Heart left ventricle (tissue), 16 donors: ENCODE measurements around the gene OR8A1. TPM values are rescaled to one million over a fixed set of nuclear protein-coding genes. Genes with fewer than 3 reads are reported as not detected.
A peak's percentile ranks its signal among the peaks of the same experiment; 100 is the strongest.
"Not testable (repeated sequence)": the region's sequence is repeated elsewhere in the genome, so short reads cannot be mapped to it uniquely, and the experiment has no call there.

Source experiments
- ATAC-seq, 4 donors: fragments of 200-7000 bp; cut with Tn5 transposase; one replicate each; pipeline ENCODE4 v1.9.1; 2020 to 2022; ENCODE audit warnings: moderate library complexity in 4 of 4, mild to moderate bottlenecking in 3 of 4, moderate number of reproducible peaks in 1 of 4
- DNase-seq, 5 donors: peaks; one replicate each; pipeline ENCODE4 v3.0.0-alpha.2; 2020
- H3K27ac ChIP-seq, 12 donors: fragments of 200-600 bp; sonication (generic) in 4 of 12; one replicate each; pipeline versions ENCODE4 v1.5.0 to v1.8.0; 2016 to 2022; ENCODE audit warnings: mild to moderate bottlenecking in 2 of 12
- H3K27me3 ChIP-seq, 9 donors: fragments of 200-600 bp; sonication (generic) in 2 of 9; one replicate each; pipeline versions ENCODE4 v1.5.1 to v1.8.0; 2016 to 2022; ENCODE audit warnings: mild to moderate bottlenecking in 3 of 9
- H3K36me3 ChIP-seq, 9 donors: fragments of 200-600 bp; sonication (generic) in 2 of 9; one replicate each; pipeline versions ENCODE4 v1.5.0 to v1.8.0; 2018 to 2022; ENCODE audit warnings: mild to moderate bottlenecking in 2 of 9
- H3K4me1 ChIP-seq, 12 donors: fragments of 200-600 bp; sonication (generic) in 4 of 12; one replicate each; pipeline versions ENCODE4 v1.5.0 to v1.8.0; 2016 to 2022; ENCODE audit warnings: mild to moderate bottlenecking in 3 of 12
- H3K4me3 ChIP-seq, 12 donors: fragments of 200-600 bp; sonication (generic) in 4 of 12; one replicate each; pipeline versions ENCODE4 v1.5.0 to v1.8.0; 2017 to 2022; ENCODE audit warnings: mild to moderate bottlenecking in 9 of 12, moderate library complexity in 4 of 12
- H3K9me3 ChIP-seq, 12 donors: fragments of 200-600 bp; sonication (generic) in 4 of 12; one replicate each; pipeline versions ENCODE4 v1.5.0 to v1.8.0; 2016 to 2022; ENCODE audit warnings: mild to moderate bottlenecking in 1 of 12
- POLR2A ChIP-seq, 2 donors: fragments of 450-650 bp; IDR thresholded peaks; one replicate each; pipeline ENCODE4 v1.6.1; 2017; ENCODE audit warnings: antibody characterized with exemption in 2 of 2, mild to moderate bottlenecking in 2 of 2, moderate library complexity in 2 of 2
- WGBS, 4 donors: extraction: QIAGEN DNeasy Blood & Tissue Kit in 2 of 4; methylation state at CpG; one replicate each; pipeline versions ENCODE4 v1.1.5 to v1.1.7; 2013 to 2018; 5-methylcytosine and 5-hydroxymethylcytosine counted together
- intact Hi-C, 10 donors: fragments of 100-400 bp; cut with DNase I; formaldehyde crosslinking; loops; one replicate each; pipeline versions ENCODE4 v1.11.1 to v1.14.2; 2022
- polyA plus RNA-seq, 2 donors: library from polyadenylated mRNA; stranded (reverse); fragments of 200-250 nt; gene quantifications; one replicate each; pipeline ENCODE4 v1.2.3, GENCODE V29; 2013
- total RNA-seq, 9 donors: library from RNA; depleted of rRNA in 2 of 9; stranded (reverse); fragments of >200 nt in 2 of 9; fragmentation: NEBNext Ultra II Directional in 3 of 9; extraction: Animal tissue kit (Norgen Biotek cat#: 25700) in 3 of 9; gene quantifications; one replicate each; pipeline versions ENCODE4 v1.1.0 to v1.2.4, GENCODE V29; 2016 to 2023
- TF ChIP-seq, protein P1 (sequence below), 12 donors: fragments of 200-600 bp; sonication (generic) in 4 of 12; IDR thresholded peaks; one replicate each; pipeline versions ENCODE4 v1.5.0 to v1.8.0; 2018 to 2022; ENCODE audit warnings: antibody characterized with exemption in 12 of 12, mild to moderate bottlenecking in 5 of 12
- donor health status: ischemic (EF 13 %, LVEDD 7.1; RV severe dilation, severe dysfunction).
- donor health status: healthy with polysubstance abuse.
- donor health status: DM: no; HTN: yes; CAD: no.
- donor health status: DM: no; HTN: no; CAD: no.
- donor health status: ischemic (EF 25% LVEDD 6.9; RV normal size, moderate dysfunction).
- donor health status: ischemic (EF 25% LVEDD 5.7; RV mildly dilated, moderate dysfunction).
- donor health status: healthy.
- donor health status: DM: yes; HTN: yes; CAD: no.
- donor health status: ischemic (EF 35%, LVEDD 5.7; RV mildly dilated, moderate dysfunction).
- donor health status: nonischemic (EF 11% LVEDD 7.7; RV severe dilation, severe dysfunction).
- donor health status: DM: yes; HTN: yes; CAD: no.
- donor health status: PGD.
- donor health status: ischemic (EF 29% LVEDD 5.4; RV normal size, mild dysfunction).
- donor health status: nonischemic (EF 23%, LVEDD 6.1; RV moderate dilation, normal function).

OR8A1 gene
- total and polyA plus RNA-seq, 11 donors, result not detected

DNA sequence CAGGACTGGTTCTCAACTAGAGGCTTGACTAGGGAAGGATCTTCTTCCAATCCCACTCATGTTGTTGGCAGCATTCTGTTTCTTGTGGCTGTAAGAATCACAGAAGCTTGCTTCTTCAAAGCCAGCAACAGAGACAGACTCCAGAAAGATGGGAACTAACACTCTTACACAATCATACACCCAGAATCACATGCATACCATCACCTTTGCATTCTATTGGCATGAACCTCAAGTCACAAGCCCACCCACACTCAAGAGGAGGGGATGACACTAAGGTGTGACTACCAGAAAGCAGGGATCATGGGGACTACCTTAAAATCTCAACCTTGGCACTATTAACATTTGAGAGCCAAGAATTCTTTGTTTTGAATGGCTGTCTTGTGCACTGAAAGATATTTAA lies 27.8 kb downstream of the OR8A1 start:
- DNase-seq, result no peak
- Histone ChIP-seq H3K4me1 (no peaks in the 10 kb centered on the region), H3K36me3 (no peaks in the 10 kb centered on the region), H3K27me3 (peaks cover 0 to 20% (median 0%) of the 10 kb centered on the region in 9 donors), H3K9me3 (peaks cover 0 to 4% (median 0%) of the 10 kb centered on the region in 12 donors), H3K4me3 (no peak overlapping the region), H3K27ac (no peak overlapping the region)
- ATAC-seq, result no peak
- intact Hi-C loops, result no loop called here
- TF ChIP-seq, protein P1, sequence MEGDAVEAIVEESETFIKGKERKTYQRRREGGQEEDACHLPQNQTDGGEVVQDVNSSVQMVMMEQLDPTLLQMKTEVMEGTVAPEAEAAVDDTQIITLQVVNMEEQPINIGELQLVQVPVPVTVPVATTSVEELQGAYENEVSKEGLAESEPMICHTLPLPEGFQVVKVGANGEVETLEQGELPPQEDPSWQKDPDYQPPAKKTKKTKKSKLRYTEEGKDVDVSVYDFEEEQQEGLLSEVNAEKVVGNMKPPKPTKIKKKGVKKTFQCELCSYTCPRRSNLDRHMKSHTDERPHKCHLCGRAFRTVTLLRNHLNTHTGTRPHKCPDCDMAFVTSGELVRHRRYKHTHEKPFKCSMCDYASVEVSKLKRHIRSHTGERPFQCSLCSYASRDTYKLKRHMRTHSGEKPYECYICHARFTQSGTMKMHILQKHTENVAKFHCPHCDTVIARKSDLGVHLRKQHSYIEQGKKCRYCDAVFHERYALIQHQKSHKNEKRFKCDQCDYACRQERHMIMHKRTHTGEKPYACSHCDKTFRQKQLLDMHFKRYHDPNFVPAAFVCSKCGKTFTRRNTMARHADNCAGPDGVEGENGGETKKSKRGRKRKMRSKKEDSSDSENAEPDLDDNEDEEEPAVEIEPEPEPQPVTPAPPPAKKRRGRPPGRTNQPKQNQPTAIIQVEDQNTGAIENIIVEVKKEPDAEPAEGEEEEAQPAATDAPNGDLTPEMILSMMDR (IDR thresholded peaks at IDR 0.05), result no peak
- no peak for TF ChIP-seq POLR2A (IDR thresholded peaks at IDR 0.05)

DNA sequence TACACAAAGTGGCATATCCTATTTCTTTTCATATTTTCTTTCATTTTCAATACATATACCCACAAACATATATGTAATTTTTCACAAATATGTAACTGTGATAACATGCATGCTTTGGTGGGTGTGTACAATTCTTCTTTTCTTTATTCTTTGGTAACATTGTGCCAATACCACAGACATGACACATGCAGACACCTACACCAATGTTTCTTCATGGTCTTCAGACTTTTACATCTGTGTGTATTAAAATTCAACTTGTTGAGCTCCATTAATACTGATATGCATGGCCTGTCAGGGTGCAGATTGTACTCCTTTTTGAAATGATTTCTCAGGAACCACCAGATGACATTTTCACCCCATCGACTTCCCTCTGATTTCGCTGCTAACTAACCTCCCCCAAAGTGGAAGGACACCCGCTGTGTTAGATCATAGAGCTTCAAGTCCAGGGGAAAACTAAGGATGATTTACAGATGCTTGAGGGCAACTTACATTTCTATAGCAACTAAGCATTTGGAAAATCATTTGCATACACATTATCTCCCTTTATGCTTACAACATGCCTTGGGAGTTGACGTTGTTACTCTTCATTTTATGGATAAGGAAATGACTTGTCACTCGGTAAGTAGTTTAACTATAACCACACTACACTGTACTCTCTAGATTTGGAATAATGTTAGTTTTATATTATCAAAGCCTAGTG lies 31.0 kb downstream of the OR8A1 start:
- DNase-seq (no peak), ATAC-seq (no peak)
- H3K27ac ChIP-seq, result no peak overlapping the region
- TF ChIP-seq POLR2A (IDR thresholded peaks at IDR 0.05), result no peak
- TF ChIP-seq, protein P1 (IDR thresholded peaks at IDR 0.05), result no peak
- no peak overlapping the region for H3K4me3 ChIP-seq
- H3K27me3 ChIP-seq, result peaks cover 0 to 14% (median 0%) of the 10 kb centered on the region in 9 donors
- WGBS, 4 donors, result 46 to 59% (median 55%) methylated on average over 5 of the region's 5 CpGs
- no peaks in the 10 kb centered on the region for H3K4me1 ChIP-seq
- peaks cover 0 to 4% (median 0%) of the 10 kb centered on the region in 12 donors for H3K9me3 ChIP-seq
- no peaks in the 10 kb centered on the region for H3K36me3 ChIP-seq
- intact Hi-C loops, result no loop called here

DNA sequence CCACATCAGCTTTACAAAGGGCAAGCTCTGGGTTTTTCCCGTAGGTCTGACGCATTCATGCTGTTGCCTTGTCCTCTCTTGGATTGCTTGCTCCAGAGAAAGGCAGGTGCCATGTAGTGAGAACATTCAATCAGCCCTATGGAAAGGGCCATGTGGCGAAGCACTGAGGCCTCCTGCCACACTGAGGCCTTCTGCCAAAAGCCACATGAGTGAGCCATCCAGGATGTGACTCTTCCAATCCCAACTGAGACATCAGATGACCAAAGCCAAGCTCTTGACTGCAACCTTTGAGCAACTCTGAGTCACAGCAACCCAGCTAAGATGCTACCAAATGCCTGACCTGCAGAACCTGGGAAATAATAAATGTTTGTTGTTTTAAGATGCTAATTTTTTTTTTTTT lies 32.4 kb downstream of the OR8A1 start:
- DNase-seq, result no peak
- 73 to 92% (median 88%) methylated on average over 3 of the region's 3 CpGs for WGBS, 4 donors
- H3K27ac ChIP-seq, result no peak overlapping the region
- no peaks in the 10 kb centered on the region for H3K4me1 ChIP-seq
- no peak for ATAC-seq
- peaks cover 0 to 8% (median 0%) of the 10 kb centered on the region in 9 donors for H3K27me3 ChIP-seq
- intact Hi-C loops, result no loop called here
- H3K36me3 ChIP-seq, result no peaks in the 10 kb centered on the region
- peaks cover 0 to 4% (median 0%) of the 10 kb centered on the region in 12 donors for H3K9me3 ChIP-seq
- no peak overlapping the region for H3K4me3 ChIP-seq
- TF ChIP-seq, protein P1 (IDR thresholded peaks at IDR 0.05), result no peak
- TF ChIP-seq POLR2A (IDR thresholded peaks at IDR 0.05), result no peak

DNA sequence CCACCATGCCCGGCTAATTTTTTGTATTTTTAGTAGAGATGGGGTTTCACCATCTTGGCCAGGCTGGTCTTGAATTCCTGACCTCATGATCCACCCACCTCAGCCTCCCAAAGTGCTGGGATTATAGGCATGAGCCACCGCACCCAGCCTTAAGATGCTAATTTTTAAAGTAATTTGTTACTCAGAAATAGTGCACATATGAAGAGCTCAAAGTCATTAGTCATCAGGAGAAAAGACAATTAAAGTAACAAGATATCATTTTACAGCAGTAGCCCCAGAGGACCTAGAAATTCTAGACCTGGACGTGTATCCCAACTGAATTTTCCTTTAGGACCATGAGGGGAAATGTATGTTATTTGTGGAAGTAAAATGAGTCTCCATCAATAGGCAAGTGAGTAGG lies 32.9 kb downstream of the OR8A1 start:
- H3K27me3 ChIP-seq, H3K36me3 ChIP-seq, intact Hi-C loops, DNase-seq, H3K4me1 ChIP-seq, H3K4me3 ChIP-seq, ATAC-seq, H3K9me3 ChIP-seq, H3K27ac ChIP-seq: not testable (repeated sequence)
- WGBS, 4 donors, result 73 to 81% (median 76%) methylated on average over 3 of the region's 3 CpGs

DNA sequence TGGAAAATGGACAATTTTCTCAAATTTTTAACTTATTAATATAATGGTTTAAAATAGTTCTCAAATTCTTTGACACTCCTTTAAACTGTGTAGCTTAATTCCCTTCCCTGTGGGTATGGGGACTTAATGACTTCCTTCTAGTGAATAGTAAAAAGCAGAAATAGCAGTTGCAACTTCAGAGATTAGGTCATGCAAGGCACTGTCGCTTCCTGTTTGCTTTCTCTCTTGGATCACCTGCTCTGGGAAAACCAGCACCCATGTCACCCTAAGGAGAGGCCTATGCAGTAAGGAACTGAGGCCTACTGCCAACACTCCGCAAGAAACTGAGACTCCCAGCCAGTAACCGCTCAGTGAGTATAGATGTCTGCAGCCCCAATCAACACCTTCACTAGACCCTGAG lies 35.9 kb downstream of the OR8A1 start:
- H3K9me3 ChIP-seq, result no peaks in the 10 kb centered on the region
- 65 to 78% (median 67%) methylated on average over 3 of the region's 3 CpGs for WGBS, 4 donors
- H3K4me3 ChIP-seq, result no peak overlapping the region
- intact Hi-C loops, result no loop called here
- DNase-seq (no peak), ATAC-seq (peak in 2 of 4 donors; percentile 36 to 39)
- no peak for TF ChIP-seq POLR2A (IDR thresholded peaks at IDR 0.05)
- TF ChIP-seq, protein P1 (IDR thresholded peaks at IDR 0.05), result no peak
- H3K27me3 ChIP-seq, result no peaks in the 10 kb centered on the region
- no peak overlapping the region for H3K27ac ChIP-seq
- no peaks in the 10 kb centered on the region for H3K36me3 ChIP-seq
- no peaks in the 10 kb centered on the region for H3K4me1 ChIP-seq
